WI38 (cell line): ENCODE measurements around the gene ABCA10.

ENCODE experiments used
- H3K4me3 ChIP-seq: 2 replicates; pipeline ENCODE4 v1.5.1; 2011; ENCODE audit warnings: low read depth, mild to moderate bottlenecking, control low read depth, low read length
- TF ChIP-seq, protein P1 (sequence below): IDR thresholded peaks from 2 replicates; pipeline ENCODE4 v1.5.1; 2012; ENCODE audit warnings: low read depth, mild to moderate bottlenecking, control low read depth, low read length

The ABCA10 gene

DNA sequence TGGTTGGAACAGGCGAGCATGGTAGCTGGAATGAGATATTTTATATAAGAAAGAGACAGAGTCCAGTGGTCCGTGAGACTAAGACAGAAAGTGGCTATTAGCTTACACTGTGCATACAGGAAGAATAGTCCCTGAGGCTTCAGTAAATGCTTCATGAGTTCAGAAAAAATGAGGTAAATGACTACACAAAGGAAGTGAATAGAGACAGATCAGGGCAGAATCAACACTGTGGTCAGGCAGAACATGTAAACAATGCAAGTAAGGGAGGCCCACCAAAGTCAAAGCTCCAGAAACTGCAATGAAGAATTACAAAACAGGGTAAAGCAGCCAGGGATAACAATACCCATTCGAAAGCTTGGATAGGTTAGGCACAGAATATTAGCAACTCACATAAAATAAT, 4.8 kb downstream of the ABCA10 start:
- TF ChIP-seq, protein P1, sequence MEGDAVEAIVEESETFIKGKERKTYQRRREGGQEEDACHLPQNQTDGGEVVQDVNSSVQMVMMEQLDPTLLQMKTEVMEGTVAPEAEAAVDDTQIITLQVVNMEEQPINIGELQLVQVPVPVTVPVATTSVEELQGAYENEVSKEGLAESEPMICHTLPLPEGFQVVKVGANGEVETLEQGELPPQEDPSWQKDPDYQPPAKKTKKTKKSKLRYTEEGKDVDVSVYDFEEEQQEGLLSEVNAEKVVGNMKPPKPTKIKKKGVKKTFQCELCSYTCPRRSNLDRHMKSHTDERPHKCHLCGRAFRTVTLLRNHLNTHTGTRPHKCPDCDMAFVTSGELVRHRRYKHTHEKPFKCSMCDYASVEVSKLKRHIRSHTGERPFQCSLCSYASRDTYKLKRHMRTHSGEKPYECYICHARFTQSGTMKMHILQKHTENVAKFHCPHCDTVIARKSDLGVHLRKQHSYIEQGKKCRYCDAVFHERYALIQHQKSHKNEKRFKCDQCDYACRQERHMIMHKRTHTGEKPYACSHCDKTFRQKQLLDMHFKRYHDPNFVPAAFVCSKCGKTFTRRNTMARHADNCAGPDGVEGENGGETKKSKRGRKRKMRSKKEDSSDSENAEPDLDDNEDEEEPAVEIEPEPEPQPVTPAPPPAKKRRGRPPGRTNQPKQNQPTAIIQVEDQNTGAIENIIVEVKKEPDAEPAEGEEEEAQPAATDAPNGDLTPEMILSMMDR: no peak
- no peak overlapping the region for H3K4me3 ChIP-seq

DNA sequence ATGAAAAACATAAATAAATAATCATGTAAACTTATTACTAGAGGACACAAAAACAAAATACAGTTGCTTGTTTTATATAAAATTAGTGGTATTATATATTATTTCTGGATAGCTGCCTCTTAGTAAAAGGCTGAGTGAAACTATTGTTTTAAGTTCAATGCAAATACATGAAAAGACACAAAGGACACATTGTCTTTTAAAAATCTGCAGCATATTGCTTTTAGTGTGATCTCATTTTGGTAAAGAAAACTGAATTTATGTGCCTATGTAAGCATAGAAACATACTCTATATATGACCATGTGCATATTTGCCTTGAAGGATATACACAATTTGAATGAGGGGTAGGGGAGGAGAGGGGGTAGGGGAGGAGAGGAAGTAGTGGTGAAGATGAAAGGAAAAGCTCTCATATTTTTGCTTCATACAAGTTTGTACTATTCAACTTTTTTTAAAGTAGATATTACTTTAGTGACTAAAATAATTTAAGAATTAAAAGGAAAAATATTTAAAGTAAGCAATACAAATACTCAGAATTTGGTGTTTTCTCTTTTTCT, 5.8 kb downstream of the ABCA10 start:
- H3K4me3 ChIP-seq: no peak overlapping the region
- TF ChIP-seq, protein P1: no peak

DNA sequence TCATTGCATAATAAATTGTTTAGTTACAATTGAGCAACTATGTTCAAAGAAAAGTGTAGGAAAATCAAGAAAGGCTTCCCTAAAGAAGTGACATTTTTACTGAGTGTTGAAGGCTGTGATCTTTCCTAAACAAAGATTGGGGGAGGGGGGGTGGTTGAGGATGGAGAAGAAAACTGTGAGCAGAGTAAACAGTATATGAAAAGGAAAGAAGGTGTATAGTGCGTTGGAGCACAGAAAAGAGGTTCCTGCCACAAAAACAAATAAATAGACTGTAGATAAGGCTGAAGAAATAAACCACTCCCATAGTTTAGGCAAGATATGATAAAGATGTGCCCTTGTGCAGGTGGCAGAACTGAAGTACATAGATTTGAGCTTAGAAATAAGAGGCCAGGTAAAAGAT, 8.5 kb downstream of the ABCA10 start:
- no peak overlapping the region for H3K4me3 ChIP-seq
- TF ChIP-seq, protein P1: no peak

DNA sequence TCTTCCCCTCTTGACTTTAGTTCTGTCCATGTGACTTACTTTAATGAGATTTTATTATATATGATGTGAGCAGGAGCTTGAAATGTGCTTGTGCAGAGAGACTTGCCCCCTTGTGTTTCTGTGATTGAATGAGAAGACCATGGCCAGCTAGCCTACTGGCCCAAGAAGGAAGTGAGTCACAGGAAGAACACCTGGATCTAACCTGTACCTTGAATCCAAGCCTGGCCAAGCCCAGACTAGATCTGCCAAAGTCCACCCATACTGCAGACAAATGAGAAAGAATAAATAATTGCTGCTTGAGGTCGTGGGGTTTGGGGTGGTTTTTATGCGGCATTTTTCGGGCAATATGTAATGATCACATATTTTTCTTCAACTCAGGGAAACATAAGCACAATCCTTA, 9.6 kb downstream of the ABCA10 start:
- H3K4me3 ChIP-seq: no peak overlapping the region
- TF ChIP-seq, protein P1: no peak

DNA sequence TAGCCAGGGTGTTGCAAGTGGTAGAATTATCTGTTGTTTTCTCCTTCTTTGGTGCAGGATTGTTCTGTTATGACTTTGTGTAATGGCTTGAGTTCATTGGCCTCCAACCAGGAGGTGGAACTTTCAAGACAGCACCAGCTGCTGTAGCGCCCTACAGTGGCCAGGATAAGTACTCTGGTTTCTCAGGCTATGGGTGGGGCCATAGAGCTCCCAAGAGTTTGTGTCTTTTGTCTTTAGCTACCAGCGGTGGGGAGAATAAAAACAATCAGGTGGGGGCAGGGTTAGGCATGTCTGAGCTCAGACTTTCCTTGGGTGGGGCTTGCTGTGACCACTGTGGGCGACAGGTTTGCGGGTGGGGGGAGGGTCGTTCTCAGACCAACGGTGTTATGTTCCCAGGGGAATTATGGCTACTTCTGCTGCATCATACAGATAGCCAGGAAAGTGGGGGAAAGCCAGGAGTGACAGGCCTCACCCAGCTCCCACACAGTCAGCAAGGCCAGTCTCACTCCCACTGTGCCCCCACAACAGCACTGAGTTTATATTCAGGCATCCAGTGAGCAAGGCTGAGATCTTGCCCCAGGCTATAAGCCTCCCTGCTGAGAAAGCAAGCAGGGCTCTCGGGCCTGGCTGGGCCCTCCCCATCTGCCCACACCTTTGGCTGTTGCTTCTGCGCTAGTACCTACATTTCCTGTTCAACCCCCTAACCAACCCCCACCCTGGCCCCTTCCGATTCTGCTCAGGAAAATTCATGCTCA, 15.4 kb downstream of the ABCA10 start:
- TF ChIP-seq, protein P1: no peak
- H3K4me3 ChIP-seq: no peak overlapping the region

DNA sequence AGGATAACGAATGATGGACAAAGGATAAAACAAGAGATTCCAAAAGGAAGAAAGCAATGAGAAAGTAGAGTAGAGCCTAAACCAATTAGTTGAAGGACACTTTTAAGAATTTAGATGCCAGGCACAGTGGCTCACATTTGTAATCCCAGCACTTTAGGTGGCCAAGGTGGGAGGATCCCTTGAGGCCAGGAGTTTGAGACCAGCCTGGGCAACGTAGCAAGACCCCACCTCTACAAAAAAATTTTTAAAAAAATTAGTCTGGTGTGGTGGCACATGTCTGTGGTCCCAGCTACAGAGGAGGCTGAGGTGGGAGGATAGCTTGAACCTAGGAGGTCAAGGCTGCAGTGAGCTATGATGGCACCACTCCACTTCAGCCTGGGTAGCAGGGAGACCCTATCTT, 20.0 kb downstream of the ABCA10 start:
- TF ChIP-seq, protein P1: no peak
- no peak overlapping the region for H3K4me3 ChIP-seq

DNA sequence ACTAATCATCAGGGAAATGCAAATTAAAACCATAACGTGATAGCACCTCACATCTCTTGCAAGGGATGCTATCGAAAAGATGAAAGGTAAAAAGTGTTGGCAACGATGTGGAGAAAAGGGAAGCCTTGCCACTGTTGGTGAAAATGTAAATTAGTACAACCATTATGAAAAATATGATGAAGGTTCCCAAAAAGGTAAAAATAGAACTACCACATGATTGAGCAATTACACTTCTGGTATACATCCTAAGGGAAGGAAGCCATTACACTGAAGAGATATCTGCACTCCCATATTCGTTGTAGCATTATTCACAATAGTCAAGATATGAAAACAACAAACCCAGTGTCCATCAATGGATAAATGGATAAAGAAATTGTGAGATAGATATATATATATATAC, 21.5 kb downstream of the ABCA10 start:
- H3K4me3 ChIP-seq: no peak overlapping the region
- TF ChIP-seq, protein P1: no peak
